HEK293 (cell line): ENCODE data around the gene MTRFR.

Experiments used
- ZBTB7A ChIP-seq: fragments of 450-650 bp; formaldehyde crosslinking; IDR thresholded peaks from 2 replicates; pipeline ENCODE4 v1.5.1; 2016; ENCODE audit warnings: low read depth, missing biosample characterization, missing genetic modification characterization
- ZNF274 ChIP-seq, 2 experiments: fragments of 200-500 bp in 1 of 2; fragments of 450-650 bp in 1 of 2; sonication (Bioruptor generic) in 1 of 2; formaldehyde crosslinking in 1 of 2; IDR thresholded peaks; 2 replicates each; pipeline versions ENCODE4 v1.5.1 to v1.6.1; 2014 to 2016; ENCODE audit warnings: borderline replicate concordance in 1 of 2, inconsistent platforms in 1 of 2, low read length in 1 of 2, missing biosample characterization in 1 of 2, missing genetic modification characterization in 1 of 2
- ZNF768 ChIP-seq: fragments of 450-650 bp; formaldehyde crosslinking; IDR thresholded peaks from 2 replicates; pipeline ENCODE4 v1.5.1; 2018; ENCODE audit warnings: missing biosample characterization, mild to moderate bottlenecking, missing genetic modification characterization

GRCh38 chr12:123258593-123258992 lies 25.4 kb downstream of the MTRFR start:
- TF ChIP-seq ZNF768 (tag by site-specific recombination) (no peak), ZNF274 (IDR thresholded peaks at IDR 0.05; ENCODE audit: low read length) (no peak), ZNF274 (tag by site-specific recombination; IDR thresholded peaks at IDR 0.05; ENCODE audit: borderline replicate concordance) (no peak), ZBTB7A (tag by site-specific recombination) (no peak)
